Left cardiac atrium (tissue), 4 donors: ENCODE data around the gene LAMA5. TPM values are rescaled to one million over a fixed set of nuclear protein-coding genes. Genes with fewer than 3 reads are reported as not detected.
A peak's percentile ranks its signal among the peaks of the same experiment; 100 is the strongest.

ENCODE experiments used
- ATAC-seq, 2 donors: fragments of 200-7000 bp; cut with Tn5 transposase; one replicate each; pipeline ENCODE4 v1.9.1; 2020; ENCODE audit warnings: mild to moderate bottlenecking in 2 of 2, moderate library complexity in 2 of 2
- DNase-seq: peaks from one replicate; pipeline ENCODE4 v3.0.0-alpha.2; 2020
- intact Hi-C, 2 donors: fragments of 100-400 bp; cut with DNase I; formaldehyde crosslinking; loops; one replicate each; pipeline versions ENCODE4 v1.14.1 to v1.15.1; 2022 to 2023
- microRNA-seq, 2 donors: library from miRNA; unstranded; fragments of <30 nt; microRNA quantifications; one replicate each; pipeline ENCODE4 v1.2.0, GENCODE V29; 2020
- total RNA-seq, 2 donors: library from RNA; stranded (reverse); fragmentation: NEBNext Ultra II Directional; extraction: Animal tissue kit (Norgen Biotek cat#: 25700); gene quantifications; one replicate each; pipeline ENCODE4 v1.2.1, GENCODE V29; 2021
- donor health status: DM: no; HTN: yes; CAD: no.
- donor health status: DM: no; HTN: yes; CAD: no; lungs with severe emphysema.
- donor health status: DM: yes; HTN: yes; CAD: no.
- donor health status: Dilated cardiomyopathy.

LAMA5 gene
- total RNA-seq, 2 donors from 2014 or later = 70.4 to 113 TPM

DNA sequence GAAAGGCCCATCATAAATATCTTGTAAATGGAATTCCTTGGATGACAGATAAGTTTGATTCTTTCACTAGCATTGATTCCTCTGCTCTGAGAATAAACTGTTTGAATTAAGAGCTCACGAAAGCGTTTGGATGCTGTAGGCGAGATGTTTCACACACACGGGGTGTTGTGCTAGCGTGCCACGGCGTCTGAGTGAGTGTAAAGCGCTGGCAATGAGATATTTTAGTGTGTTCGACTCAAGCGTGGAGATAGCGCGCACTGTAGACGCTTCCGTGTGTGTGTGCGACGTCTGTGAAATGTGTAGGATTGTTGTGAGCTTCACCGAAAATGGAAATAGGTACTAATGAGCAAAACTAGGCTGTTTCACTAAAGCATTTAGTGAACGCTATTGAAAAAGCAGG is 93.7 kb downstream of the LAMA5 start:
- no peak for DNase-seq
- ATAC-seq = no peak
- intact Hi-C loops = no loop called here

GRCh38 chr20:62272200-62272599 is 94.9 kb downstream of the LAMA5 start:
- DNase-seq (no peak), ATAC-seq (no peak)
- intact Hi-C loops = no loop called here

DNA sequence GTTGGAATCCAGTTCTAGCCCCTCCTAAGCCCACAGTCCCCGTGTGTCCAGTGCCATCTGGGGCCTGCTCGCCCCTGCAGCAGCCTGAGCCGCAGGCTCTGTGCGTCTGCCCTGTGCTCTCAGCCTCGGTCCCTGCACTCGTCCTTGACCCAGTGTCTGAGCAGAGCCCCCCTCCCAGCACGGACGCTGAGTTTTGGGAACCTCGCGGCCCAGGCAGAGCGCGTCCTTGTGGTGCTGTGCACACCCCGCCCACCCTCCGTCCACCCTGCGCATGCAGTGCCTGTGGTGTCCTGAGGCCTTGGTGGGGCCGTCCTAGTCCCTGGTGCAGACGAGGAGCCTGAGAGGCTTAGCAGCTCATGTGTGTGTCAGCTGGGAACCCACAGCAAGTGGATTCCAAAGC is 97.2 kb downstream of the LAMA5 start:
- ATAC-seq = no peak
- intact Hi-C loops = no loop called here
- DNase-seq = no peak

DNA sequence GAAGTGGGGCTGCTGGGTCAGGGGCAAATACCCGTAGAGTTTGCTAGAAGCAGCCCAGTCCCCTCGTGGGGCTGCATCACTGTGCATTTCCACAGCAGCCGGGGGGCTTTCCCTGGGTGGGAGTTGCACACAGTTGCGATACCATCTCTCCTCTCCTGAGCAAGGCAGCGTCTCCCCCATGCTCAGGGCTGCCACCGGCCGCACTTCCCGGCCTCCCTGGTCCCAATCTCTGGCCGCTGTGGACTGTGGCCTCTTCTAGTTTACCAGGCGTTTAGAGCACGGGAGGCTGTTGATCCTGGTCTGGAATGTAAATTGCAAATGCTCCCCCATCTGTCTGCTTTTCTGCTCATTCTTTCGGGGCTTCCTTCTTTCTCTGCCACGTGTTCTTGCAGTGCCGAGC is 97.7 kb downstream of the LAMA5 start:
- no peak for ATAC-seq
- intact Hi-C loops = no loop called here
- DNase-seq = no peak

DNA sequence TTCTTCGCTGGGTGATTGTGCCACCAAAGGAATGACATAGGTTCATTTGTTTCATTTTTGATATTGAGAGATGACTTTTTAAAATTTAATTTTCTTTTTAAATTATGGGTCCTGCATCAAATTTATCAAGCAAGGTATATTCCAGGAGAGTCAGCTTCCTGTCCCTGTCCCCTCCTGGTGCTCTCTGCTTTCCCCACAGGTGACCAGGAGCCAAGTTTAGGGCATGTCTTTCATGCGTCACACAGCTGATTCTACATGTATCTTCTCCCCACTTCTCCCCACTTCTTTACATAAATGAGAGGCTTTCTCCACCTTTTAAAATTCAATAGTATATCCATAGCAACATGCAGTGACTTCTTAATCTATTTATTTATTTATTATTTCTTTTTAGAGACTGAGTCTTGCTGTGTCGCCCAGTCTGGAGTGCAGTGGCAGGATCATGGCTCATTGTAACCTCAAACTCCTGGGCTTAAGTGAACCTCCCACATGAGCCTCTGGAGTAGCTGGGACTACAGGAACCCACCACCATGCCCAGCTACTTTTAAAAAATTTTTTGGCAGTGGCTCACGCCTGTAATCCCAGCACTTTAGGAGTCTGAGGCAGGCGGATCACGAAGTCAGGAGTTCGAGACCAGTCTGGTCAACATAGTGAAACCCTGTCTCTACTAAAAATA is 98.7 kb downstream of the LAMA5 start:
- DNase-seq (no peak), ATAC-seq (no peak)
- intact Hi-C loops = no loop called here

DNA sequence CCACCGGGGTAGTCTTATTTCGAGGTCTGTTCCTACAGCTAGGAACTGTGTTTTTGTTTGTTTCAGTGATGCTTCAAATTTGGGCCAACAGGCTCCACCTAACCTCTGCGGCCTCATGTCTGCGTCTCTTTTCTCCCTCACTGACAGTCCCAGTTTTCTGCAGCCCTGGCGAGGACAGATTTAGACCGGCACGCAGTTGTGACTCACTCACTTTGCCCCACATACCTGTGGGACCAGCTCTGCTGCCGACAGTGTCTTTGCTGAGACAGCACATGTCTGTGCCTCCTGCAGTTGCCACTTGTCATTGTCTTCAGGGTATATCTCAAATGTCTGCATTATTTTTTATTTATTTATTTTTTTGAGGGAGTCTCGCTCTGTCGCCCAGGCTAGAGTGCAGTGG is 99.6 kb downstream of the LAMA5 start:
- ATAC-seq (peak; percentile 56 to 78), DNase-seq (no peak)
- intact Hi-C loops = no loop called here

DNA sequence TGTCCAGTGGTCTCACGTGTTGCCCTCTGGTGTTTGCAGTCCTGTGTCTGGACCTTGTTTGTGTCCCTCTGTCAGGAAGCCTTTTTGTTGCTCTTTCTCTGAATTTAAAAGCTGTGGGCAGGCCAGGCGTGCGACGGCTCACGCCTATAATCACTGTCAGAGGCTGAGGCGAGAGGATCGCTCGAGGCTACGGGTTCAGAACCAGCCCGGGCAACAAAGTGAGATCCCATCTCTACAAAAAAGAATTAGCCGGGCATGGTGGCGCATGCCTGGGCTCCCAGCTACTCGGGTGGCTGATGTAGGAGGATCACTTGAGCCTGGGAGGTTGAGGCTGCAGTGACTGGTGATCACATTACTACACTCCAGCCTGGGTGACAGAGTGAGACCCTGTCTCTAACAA is 100.3 kb downstream of the LAMA5 start:
- no peak for DNase-seq
- intact Hi-C loops = no loop called here
- no peak for ATAC-seq

- DNase-seq (no peak), ATAC-seq (no peak)
- intact Hi-C loops = no loop called here
These were observed 100.8 kb downstream of the LAMA5 start for GRCh38 chr20:62266340-62266739.

- ATAC-seq (no peak), DNase-seq (no peak)
- intact Hi-C loops = no loop called here
These were observed 101.7 kb downstream of the LAMA5 start for GRCh38 chr20:62265365-62265764.

DNA sequence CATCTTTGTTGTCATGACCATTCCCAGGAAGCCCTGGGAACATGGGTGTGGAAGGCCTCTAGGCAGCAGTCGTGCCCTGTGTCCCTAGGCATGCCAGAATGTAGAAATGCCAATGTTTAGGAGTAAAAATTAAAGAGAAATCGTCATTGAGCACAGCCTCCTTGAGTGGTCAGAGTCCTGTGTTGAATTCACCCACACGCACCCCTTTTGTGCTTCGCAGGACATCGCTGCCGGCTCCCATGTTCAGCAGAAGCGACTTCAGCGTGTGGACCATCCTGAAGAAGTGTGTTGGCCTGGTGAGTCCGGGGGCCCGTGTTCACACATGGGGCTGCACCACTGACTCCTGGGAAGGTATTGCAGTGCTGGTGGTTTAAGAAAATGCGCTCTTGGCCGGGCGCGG is 103.7 kb downstream of the LAMA5 start:
- intact Hi-C loops = no loop called here
- ATAC-seq (no peak), DNase-seq (no peak)

DNA sequence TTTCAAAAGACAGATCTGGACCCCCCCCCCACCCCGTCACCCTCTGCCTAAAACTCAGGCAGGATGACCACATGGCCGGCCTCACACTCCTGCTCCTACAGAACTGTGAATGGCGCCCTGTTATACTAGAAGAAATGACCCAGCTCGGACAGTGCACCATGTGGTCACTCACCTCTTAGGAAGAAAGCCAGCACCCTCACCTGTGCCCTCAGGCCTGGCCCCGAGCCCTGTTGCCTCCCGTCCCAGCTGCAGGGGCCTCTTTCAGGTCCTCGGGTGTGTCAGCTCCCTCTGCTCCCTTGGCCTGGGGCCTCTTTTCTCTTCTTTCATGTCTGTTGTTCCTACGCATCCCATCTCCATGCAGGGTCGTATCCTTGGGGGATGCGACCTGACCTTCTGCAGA is 105.0 kb downstream of the LAMA5 start:
- DNase-seq (no peak), ATAC-seq (no peak)
- intact Hi-C loops = no loop called here

GRCh38 chr20:62259294-62259565 is 107.9 kb downstream of the LAMA5 start:
- DNase-seq (no peak), ATAC-seq (no peak)
- intact Hi-C loops = no loop called here

Small RNA genes lying within 50 kb of the gene (microRNA-seq; reads per million reads assigned to microRNA genes)
- gene MIR4758 = 0 to 0.54 reads per million in 2 donors

Other genes starting within 250 kb of the LAMA5 start
- gene LSM14B, start 244.8 kb downstream of the LAMA5 start, total RNA-seq = 10 to 100 TPM; 36.8 to 38.1 TPM
- 100 to 1,000 TPM; 174 to 210 TPM for gene PSMA7, start 223.9 kb downstream of the LAMA5 start, total RNA-seq
- gene SS18L1, start 223.5 kb downstream of the LAMA5 start, total RNA-seq = 1 to 10 TPM; 7.6 to 7.7 TPM
- 10 to 100 TPM; 19.1 to 28.9 TPM for gene MTG2, start 184.3 kb downstream of the LAMA5 start, total RNA-seq
- gene HRH3, start 147.0 kb downstream of the LAMA5 start, total RNA-seq = not detected
- gene OSBPL2, start 128.8 kb downstream of the LAMA5 start, total RNA-seq = 10 to 100 TPM; 40.1 to 41.2 TPM
- gene ADRM1, start 64.3 kb downstream of the LAMA5 start, total RNA-seq = 10 to 100 TPM; 57.9 to 76.9 TPM
- gene RPS21, start 19.8 kb upstream of the LAMA5 start, total RNA-seq = 100 to 1,000 TPM; 733 to 750 TPM
- 10 to 100 TPM; 20.6 to 25.3 TPM for gene CABLES2, start 40.0 kb upstream of the LAMA5 start, total RNA-seq
- not detected for gene RBBP8NL, start 60.2 kb upstream of the LAMA5 start, total RNA-seq
- 1 to 10 TPM; 4.3 to 9.3 TPM for gene GATA5, start 108.7 kb upstream of the LAMA5 start, total RNA-seq